GM21723 (cell line): ENCODE results near the gene MIER1.
"Not testable (repeated sequence)": the region's sequence is repeated elsewhere in the genome, so short reads cannot be mapped to it uniquely, and the experiment has no call there.

Experiments
- ATAC-seq: cut with Tn5 transposase; IDR thresholded peaks from one replicate; pipeline ENCODE4 v1.9.1; 2021; ENCODE audit warnings: mild to moderate bottlenecking, moderate library complexity; ENCODE audit not compliant: unreplicated experiment

The MIER1 gene

GRCh38 chr1:66924756-66925557 is at the start of gene MIER1, which contains the start of gene DNAI4:
Gene MIER1 (plus strand): TSS chr1:66924990. CDS start chr1:66925029, 39 bp downstream.
Gene DNAI4 (minus strand): TSS chr1:66924856. CDS start chr1:66924831, 25 bp downstream.
- peak; percentile 95 for ATAC-seq

- ATAC-seq = no peak
Measured at GRCh38 chr1:66876664-66877063, 48.1 kb upstream of the MIER1 start.

GRCh38 chr1:66889030-66889429 is 35.8 kb upstream of the MIER1 start:
- ATAC-seq = no peak

GRCh38 chr1:66890621-66891020 is 34.2 kb upstream of the MIER1 start:
- no peak for ATAC-seq

- no peak for ATAC-seq
Measured at GRCh38 chr1:66893712-66894111, 31.1 kb upstream of the MIER1 start.

- ATAC-seq = not testable (repeated sequence)
Measured at GRCh38 chr1:66915203-66915602, 9.6 kb upstream of the MIER1 start.

- ATAC-seq = no peak
Measured at GRCh38 chr1:66916320-66916719, 8.5 kb upstream of the MIER1 start.

- no peak for ATAC-seq
Measured at GRCh38 chr1:66917476-66917875, 7.3 kb upstream of the MIER1 start.

- ATAC-seq = no peak
Measured at GRCh38 chr1:66919063-66919462, 5.7 kb upstream of the MIER1 start.

- ATAC-seq = no peak
Measured at GRCh38 chr1:66919828-66920227, 5.0 kb upstream of the MIER1 start.

- ATAC-seq = no peak
Measured at GRCh38 chr1:66920543-66920942, 4.2 kb upstream of the MIER1 start.

- peak; percentile 1 for ATAC-seq
Measured at GRCh38 chr1:66925558-66925910, 744 bp downstream of the MIER1 start.

- ATAC-seq = no peak
Measured at GRCh38 chr1:66925944-66926343, 1.2 kb downstream of the MIER1 start.

GRCh38 chr1:66927528-66927927 is 2.7 kb downstream of the MIER1 start:
- no peak for ATAC-seq

GRCh38 chr1:66929146-66929688 is 4.4 kb downstream of the MIER1 start:
- ATAC-seq = no peak

- no peak for ATAC-seq
Measured at GRCh38 chr1:66929691-66929998, 4.9 kb downstream of the MIER1 start.

GRCh38 chr1:66929999-66930822 is 5.4 kb downstream of the MIER1 start:
- ATAC-seq = peak; percentile 67

GRCh38 chr1:66930823-66931174 is 6.0 kb downstream of the MIER1 start:
- no peak for ATAC-seq

- ATAC-seq = no peak
Measured at GRCh38 chr1:66931590-66931989, 6.8 kb downstream of the MIER1 start.

- ATAC-seq = no peak
Measured at GRCh38 chr1:66932291-66932690, 7.5 kb downstream of the MIER1 start.

- ATAC-seq = no peak
Measured at GRCh38 chr1:66933887-66934700, 9.3 kb downstream of the MIER1 start.
